ENCODE results near the gene JMJD6.
"Not testable (repeated sequence)": the region's sequence is repeated elsewhere in the genome, so short reads cannot be mapped to it uniquely, and the experiment has no call there.

Gene JMJD6

GRCh38 chr17:76704805-76705204 is 21.6 kb downstream of the JMJD6 start:
- Histone ChIP-seq H3K27ac (peak overlapping the region in 1 of 21 experiments; percentile 7), H3K4me3 (no peak overlapping the region)

- no peak overlapping the region for H3K4me3 ChIP-seq
- no peak overlapping the region for H3K27ac ChIP-seq
These were observed 23.3 kb downstream of the JMJD6 start for GRCh38 chr17:76702941-76703637.

- H3K27ac ChIP-seq: peak overlapping the region in 1 of 21 experiments; percentile 76
- no peak overlapping the region for H3K4me3 ChIP-seq
These were observed 24.3 kb downstream of the JMJD6 start for GRCh38 chr17:76702076-76702475.

- peak overlapping the region in 7 of 21 experiments; percentile 17 to 76 (median 61) for H3K27ac ChIP-seq
- H3K4me3 ChIP-seq: no peak overlapping the region
These were observed 24.9 kb downstream of the JMJD6 start for GRCh38 chr17:76701471-76701967.

- H3K4me3 ChIP-seq: peak overlapping the region in 1 of 7 experiments; percentile 11
- H3K27ac ChIP-seq: peak overlapping the region in 14 of 21 experiments; percentile 43 to 76 (median 58)
These were observed 25.6 kb downstream of the JMJD6 start for GRCh38 chr17:76700617-76701470.

- Histone ChIP-seq H3K27ac (peak overlapping the region in 13 of 21 experiments; percentile 43 to 76 (median 54)), H3K4me3 (peak overlapping the region in 1 of 7 experiments; percentile 11)
These were observed 26.2 kb downstream of the JMJD6 start for GRCh38 chr17:76700270-76700616.

- not testable (repeated sequence) for H3K4me3 ChIP-seq
- H3K27ac ChIP-seq: peak overlapping the region in 3 of 21 experiments; percentile 4 to 54 (median 49)
These were observed 27.9 kb downstream of the JMJD6 start for GRCh38 chr17:76698466-76698977.

GRCh38 chr17:76697702-76698465 is 28.5 kb downstream of the JMJD6 start:
- Histone ChIP-seq H3K4me3 (no peak overlapping the region), H3K27ac (peak overlapping the region in 4 of 21 experiments; percentile 4 to 54 (median 34))

- Histone ChIP-seq H3K27ac (peak overlapping the region in 6 of 21 experiments; percentile 3 to 54 (median 20)), H3K4me3 (no peak overlapping the region)
These were observed 29.4 kb downstream of the JMJD6 start for GRCh38 chr17:76696763-76697701.

GRCh38 chr17:76695059-76695831 is 31.2 kb downstream of the JMJD6 start:
- Histone ChIP-seq H3K4me3 (peak overlapping the region in 1 of 7 experiments; percentile 9), H3K27ac (peak overlapping the region in 2 of 21 experiments; percentile 6 to 49)

- no peak overlapping the region for H3K27ac ChIP-seq
- H3K4me3 ChIP-seq: no peak overlapping the region
These were observed 34.8 kb downstream of the JMJD6 start for GRCh38 chr17:76691379-76692191.

- H3K27ac ChIP-seq: no peak overlapping the region
- no peak overlapping the region for H3K4me3 ChIP-seq
These were observed 35.7 kb downstream of the JMJD6 start for GRCh38 chr17:76690596-76691280.

- Histone ChIP-seq H3K4me3 (no peak overlapping the region), H3K27ac (no peak overlapping the region)
These were observed 36.5 kb downstream of the JMJD6 start for GRCh38 chr17:76689859-76690258.

- Histone ChIP-seq H3K27ac (peak overlapping the region in 19 of 21 experiments; percentile 18 to 87 (median 70)), H3K4me3 (no peak overlapping the region)
These were observed 38.2 kb downstream of the JMJD6 start for GRCh38 chr17:76688165-76688622.

GRCh38 chr17:76687298-76688164 is 38.9 kb downstream of the JMJD6 start:
- no peak overlapping the region for H3K4me3 ChIP-seq
- H3K27ac ChIP-seq: peak overlapping the region in 19 of 21 experiments; percentile 18 to 87 (median 70)

All from skin epidermis (tissue), 12 donors.